ENCODE measurements around the gene CAMK1D. TPM values are rescaled to one million over a fixed set of nuclear protein-coding genes. Genes with fewer than 3 reads are reported as not detected.

The CAMK1D gene
- total and polyA plus RNA-seq, 2 of the 8 experiments (the other 6 are each of a cell fraction or from before 2014, with no cell fraction given): 3.5 to 10.6 TPM

- no peak overlapping the region for H3K4me3 ChIP-seq (ENCODE audit: extremely low read depth in 1 of 4, insufficient read depth in 2 of 4, low read depth in 3 of 4, low read length in 4 of 4)
- no peak overlapping the region for H2BK12ac ChIP-seq (ENCODE audit: low read depth, low read length)
- H3K23me2 ChIP-seq (ENCODE audit: low read depth, low read length): no peaks in the 10 kb centered on the region
- ChIA-PET CTCF (ENCODE audit: partially characterized antibody) (interaction anchor here (0.8 kb wide), 1 partner anchor 50 kb away, joined by 4 read pairs; no protein-coding TSS in a partner anchor), POLR2A (ENCODE audit: partially characterized antibody) (interaction anchor here (0.9 to 1.2 kb wide), 2 partner anchors 10 to 36 kb away, joined by 3 read pairs; no protein-coding TSS in a partner anchor)
- DNase-seq (ENCODE audit: low read depth in 1 of 2, low spot score in 2 of 2) (no peak), FAIRE-seq (no peak)
- peaks cover 0 to 4% (median 0%) of the 10 kb centered on the region in 4 experiments; a peak in 3 of 7 replicates for H3K4me1 ChIP-seq (replicated peaks in 1 of 4; ENCODE audit: control insufficient read depth in 3 of 4, insufficient read depth in 4 of 4, low read length in 3 of 4)
- no peak overlapping the region for H2BK20ac ChIP-seq (ENCODE audit: low read length)
- TF ChIP-seq JUND (IDR thresholded peaks at IDR 0.05; ENCODE audit: low read length): no peak
- H2BK5ac ChIP-seq (ENCODE audit: low read depth, low read length): no peak overlapping the region
- no peak overlapping the region for H3K14ac ChIP-seq (ENCODE audit: insufficient read length)
- H4K91ac ChIP-seq (replicated peaks; ENCODE audit: insufficient read length, low read length): no peak overlapping the region
- no peaks in the 10 kb centered on the region for H4K20me1 ChIP-seq (replicated peaks in 1 of 2; ENCODE audit: control insufficient read depth in 1 of 2, insufficient read depth in 2 of 2, low read length in 2 of 2)
- H2BK15ac ChIP-seq (ENCODE audit: low read length): no peak overlapping the region
- peaks cover 2% of the 10 kb centered on the region; the same call in 1 of the 2 replicates for H3K79me1 ChIP-seq (ENCODE audit: low read depth, low read length)
- H2AK5ac ChIP-seq (ENCODE audit: low read depth, low read length): peak overlapping the region; percentile 90; the same call in 1 of the 2 replicates
- no peaks in the 10 kb centered on the region for H3K9me3 ChIP-seq (ENCODE audit: insufficient read depth in 2 of 2, low read depth in 1 of 2, low read length in 1 of 2)
- no peak overlapping the region for H4K5ac ChIP-seq (ENCODE audit: insufficient read length, low read depth, low read length)
- H3K18ac ChIP-seq (ENCODE audit: extremely low read depth, low read length): no peak overlapping the region
- no peak overlapping the region for H3K9ac ChIP-seq (replicated peaks in 1 of 4; ENCODE audit: extremely low read depth in 1 of 4, low read depth in 3 of 4, low read length in 3 of 4)
- H3K27ac ChIP-seq (ENCODE audit: low read depth, low read length): no peak overlapping the region
- no peaks in the 10 kb centered on the region; a peak in 1 of 8 replicates for H3K36me3 ChIP-seq (ENCODE audit: control insufficient read depth in 2 of 4, insufficient read depth in 4 of 4, low read length in 3 of 4)
- H3K23ac ChIP-seq (ENCODE audit: insufficient read length): no peak overlapping the region
- H3K27me3 ChIP-seq (replicated peaks in 1 of 4; ENCODE audit: control insufficient read depth in 3 of 4, extremely low read depth in 1 of 4, insufficient read depth in 3 of 4, low read length in 3 of 4): no peaks in the 10 kb centered on the region
- H2BK120ac ChIP-seq (replicated peaks; ENCODE audit: low read depth, low read length): no peak overlapping the region
- no peak overlapping the region for H2AFZ ChIP-seq (ENCODE audit: low read length)
- WGBS, 2 experiments (ENCODE audit: extremely low coverage in 1 of 2, insufficient coverage in 1 of 2, insufficient read length in 1 of 2, insufficient replicate concordance in 2 of 2, low coverage in 1 of 2, low lambda C conversion rate in 2 of 2, missing lambda C conversion rate in 1 of 2): 85% methylated on average over 13 of the region's 13 CpGs; no CpG with 5 or more reads in 1 of the 2 experiments
- H3K4ac ChIP-seq (replicated peaks; ENCODE audit: insufficient read length, low read depth, low read length): no peak overlapping the region
- no peak overlapping the region for H3K56ac ChIP-seq (replicated peaks; ENCODE audit: insufficient read length, low read depth, low read length)
- no peak overlapping the region for H3K4me2 ChIP-seq (ENCODE audit: insufficient read depth in 1 of 2, low read depth in 2 of 2, low read length in 2 of 2)
- H3K79me2 ChIP-seq (ENCODE audit: control insufficient read depth in 1 of 2, insufficient read depth in 2 of 2, low read length in 2 of 2): no peaks in the 10 kb centered on the region
- H4K8ac ChIP-seq (ENCODE audit: extremely low read depth, insufficient read depth, low read length): no peak overlapping the region
Observed at GRCh38 chr10:12432402-12433189, 83.2 kb downstream of the CAMK1D start.

All from H1 (cell line).